H9 (cell line): Measurements from ENCODE around the gene GSTO2. TPM values are rescaled to one million over a fixed set of nuclear protein-coding genes. Genes with fewer than 3 reads are reported as not detected.

Source experiments
- DNase-seq: peaks from one replicate; pipeline ENCODE4 v3.0.0-alpha.2; 2017
- H2AFZ ChIP-seq: one replicate; pipeline ENCODE4 v1.6.1; 2013; ENCODE audit warnings: mild to moderate bottlenecking, low read length, control low read depth, moderate library complexity
- H2AK5ac ChIP-seq: 2 replicates; pipeline ENCODE4 v1.6.1; 2013; ENCODE audit warnings: low read length, control low read depth, mixed read lengths; ENCODE audit not compliant: insufficient read length
- H2BK120ac ChIP-seq: one replicate; pipeline ENCODE4 v1.6.1; 2013; ENCODE audit warnings: low read depth, mild to moderate bottlenecking, low read length, control low read depth, inconsistent platforms; ENCODE audit not compliant: poor library complexity, severe bottlenecking
- H2BK12ac ChIP-seq: 2 replicates; pipeline ENCODE4 v1.6.1; 2013; ENCODE audit warnings: low read length, control low read depth, mixed read lengths, low read depth; ENCODE audit not compliant: insufficient read length
- H2BK15ac ChIP-seq: 2 replicates; pipeline ENCODE4 v1.6.1; 2013; ENCODE audit warnings: low read depth, low read length, control low read depth
- H2BK20ac ChIP-seq: one replicate; pipeline ENCODE4 v1.6.1; 2013; ENCODE audit warnings: low read depth, mild to moderate bottlenecking, low read length, control low read depth, inconsistent platforms; ENCODE audit not compliant: poor library complexity, severe bottlenecking
- H2BK5ac ChIP-seq: 2 replicates; pipeline ENCODE4 v1.6.1; 2013; ENCODE audit warnings: low read length, control low read depth, mixed read lengths; ENCODE audit not compliant: insufficient read length
- H3K14ac ChIP-seq: 2 replicates; pipeline ENCODE4 v1.6.1; 2013; ENCODE audit warnings: low read length, control low read depth; ENCODE audit not compliant: insufficient read depth
- H3K18ac ChIP-seq: 2 replicates; pipeline ENCODE4 v1.6.1; 2013; ENCODE audit warnings: low read depth, mild to moderate bottlenecking, mixed read lengths, low read length, control low read depth; ENCODE audit not compliant: insufficient read length
- H3K23ac ChIP-seq: 2 replicates; pipeline ENCODE4 v1.6.1; 2013; ENCODE audit warnings: low read length, control low read depth, mixed read lengths, low read depth; ENCODE audit not compliant: insufficient read length
- H3K23me2 ChIP-seq: 2 replicates; pipeline ENCODE4 v1.6.1; 2013; ENCODE audit warnings: low read depth, mild to moderate bottlenecking, mixed read lengths, low read length, control low read depth; ENCODE audit not compliant: insufficient read length, poor library complexity, severe bottlenecking
- H3K27ac ChIP-seq: 2 replicates; pipeline ENCODE4 v1.5.1; 2013; ENCODE audit warnings: low read length, control low read depth, mixed read lengths, low read depth; ENCODE audit not compliant: insufficient read length
- H3K27me3 ChIP-seq: 2 replicates; pipeline ENCODE4 v1.6.1; 2013; ENCODE audit warnings: low read length, control low read depth, inconsistent platforms; ENCODE audit not compliant: insufficient read depth
- H3K4ac ChIP-seq: 2 replicates; pipeline ENCODE4 v1.6.1; 2013; ENCODE audit warnings: low read depth, mild to moderate bottlenecking, control low read depth, inconsistent platforms, low read length, moderate library complexity
- H3K4me1 ChIP-seq: 2 replicates; pipeline ENCODE4 v1.6.1; 2013; ENCODE audit warnings: low read length, control low read depth, inconsistent platforms; ENCODE audit not compliant: insufficient read depth
- H3K4me2 ChIP-seq: 2 replicates; pipeline ENCODE4 v1.6.1; 2013; ENCODE audit warnings: low read length, control low read depth, mixed read lengths; ENCODE audit not compliant: insufficient read length, insufficient read depth
- H3K56ac ChIP-seq: 2 replicates; pipeline ENCODE4 v1.6.1; 2013; ENCODE audit warnings: low read depth, mild to moderate bottlenecking, mixed read lengths, low read length, control low read depth; ENCODE audit not compliant: insufficient read length
- H3K79me1 ChIP-seq: 2 replicates; pipeline ENCODE4 v1.6.1; 2013; ENCODE audit warnings: low read depth, mild to moderate bottlenecking, moderate library complexity, low read length, control low read depth, inconsistent platforms; ENCODE audit not compliant: insufficient read depth, poor library complexity, severe bottlenecking
- H3K79me2 ChIP-seq: 2 replicates; pipeline ENCODE4 v1.6.1; 2013; ENCODE audit warnings: low read length, control low read depth, inconsistent platforms; ENCODE audit not compliant: insufficient read depth
- H3K9ac ChIP-seq: 2 replicates; pipeline ENCODE4 v1.6.1; 2013; ENCODE audit warnings: low read length, control low read depth, mixed read lengths; ENCODE audit not compliant: insufficient read length; ENCODE audit errors: extremely low read depth
- H3K9me3 ChIP-seq: one replicate; pipeline ENCODE4 v1.6.1; 2013; ENCODE audit warnings: low read depth, low read length, inconsistent platforms; ENCODE audit not compliant: control insufficient read depth
- H3T11ph ChIP-seq: one replicate; pipeline ENCODE4 v1.6.1; 2013; ENCODE audit warnings: mild to moderate bottlenecking, low read length, control low read depth, inconsistent platforms
- H4K20me1 ChIP-seq: one replicate; pipeline ENCODE4 v1.6.1; 2013; ENCODE audit not compliant: control insufficient read depth, insufficient read length, insufficient read depth
- H4K5ac ChIP-seq: 2 replicates; pipeline ENCODE4 v1.6.1; 2013; ENCODE audit warnings: low read depth, mild to moderate bottlenecking, mixed read lengths, low read length, control low read depth; ENCODE audit not compliant: insufficient read length
- H4K8ac ChIP-seq: replicated peaks from 2 replicates; pipeline ENCODE4 v1.6.1; 2013; ENCODE audit warnings: low read length, control low read depth, mixed read lengths, low read depth; ENCODE audit not compliant: insufficient read length
- H4K91ac ChIP-seq: 2 replicates; pipeline ENCODE4 v1.6.1; 2013; ENCODE audit warnings: low read depth, mild to moderate bottlenecking, moderate library complexity, mixed read lengths, low read length, control low read depth; ENCODE audit not compliant: insufficient read length
- H3K27ac Mint-ChIP-seq, 3 experiments: 2 replicates in 2 of 3; 3 replicates in 1 of 3; pipeline ENCODE4 v1.8.0; 2020 to 2021; ENCODE audit warnings: mixed read lengths in 3 of 3, mild to moderate bottlenecking in 1 of 3, moderate library complexity in 1 of 3
- H3K27me3 Mint-ChIP-seq: 2 replicates; pipeline ENCODE4 v1.8.0; 2021; ENCODE audit warnings: low read depth, mild to moderate bottlenecking, moderate library complexity, mixed read lengths
- H3K36me3 Mint-ChIP-seq, 3 experiments: 2 replicates in 2 of 3; 3 replicates in 1 of 3; pipeline ENCODE4 v1.8.0; 2020 to 2021; ENCODE audit warnings: low read depth in 3 of 3, mixed read lengths in 3 of 3; ENCODE audit not compliant: insufficient read depth in 1 of 3
- H3K4me1 Mint-ChIP-seq, 2 experiments: 2 replicates each; pipeline ENCODE4 v1.8.0; 2020; ENCODE audit warnings: mixed read lengths in 2 of 2
- H3K4me3 Mint-ChIP-seq, 2 experiments: 2 replicates in 1 of 2; 3 replicates in 1 of 2; pipeline ENCODE4 v1.8.0; 2020 to 2021; ENCODE audit warnings: mild to moderate bottlenecking in 2 of 2, mixed read lengths in 2 of 2, moderate library complexity in 1 of 2
- H3K9me3 Mint-ChIP-seq, 2 experiments: 2 replicates in 1 of 2; 3 replicates in 1 of 2; pipeline ENCODE4 v1.8.0; 2020; ENCODE audit warnings: mild to moderate bottlenecking in 2 of 2, mixed read lengths in 2 of 2, moderate library complexity in 1 of 2
- CTCF ChIP-seq: fragments of 200-600 bp; sonication (generic); conservative IDR thresholded peaks from 3 replicates; pipeline ENCODE4 v1.8.0; 2021; ENCODE audit warnings: antibody characterized with exemption, mild to moderate bottlenecking
- WGBS: extraction: QIAGEN DNeasy Blood & Tissue Kit; methylation state at CpG from one replicate; pipeline ENCODE4 v1.1.7; 2013; ENCODE audit warnings: missing lambda C conversion rate, low lambda C conversion rate, mixed read lengths; ENCODE audit not compliant: insufficient read length; ENCODE audit errors: extremely low coverage; 5-methylcytosine and 5-hydroxymethylcytosine counted together
- total RNA-seq: library from RNA; stranded (reverse); gene quantifications from 2 replicates; pipeline ENCODE4 v1.2.1, GENCODE V29; 2021

Gene GSTO2
- total RNA-seq, 1 experiment from 2014 or later: 14.5 TPM

- no peak overlapping the region for H3T11ph ChIP-seq
- H3K36me3 Mint-ChIP-seq: peaks cover 0 to 5% (median 0%) of the 10 kb centered on the region in 3 experiments; a peak in 1 of 7 replicates
- H2BK15ac ChIP-seq: no peak overlapping the region
- H2AK5ac ChIP-seq: no peak overlapping the region
- no peak overlapping the region for H4K91ac ChIP-seq
- H3K9ac ChIP-seq: no peak overlapping the region
- H3K14ac ChIP-seq: no peak overlapping the region
- H2AFZ ChIP-seq: no peak overlapping the region
- no peak overlapping the region for H3K4me2 ChIP-seq
- peaks cover 0 to 12% of the 10 kb centered on the region in 2 experiments; a peak in 2 of 5 replicates for H3K9me3 Mint-ChIP-seq
- H3K4me3 Mint-ChIP-seq: no peak overlapping the region
- H3K27ac Mint-ChIP-seq: no peak overlapping the region
- no peak overlapping the region for H2BK120ac ChIP-seq
- no peaks in the 10 kb centered on the region for H4K20me1 ChIP-seq
- H4K8ac ChIP-seq: no peak overlapping the region
- no peak for DNase-seq
- H3K4me1 ChIP-seq: no peaks in the 10 kb centered on the region
- H3K18ac ChIP-seq: no peak overlapping the region
- no peaks in the 10 kb centered on the region for H3K4me1 Mint-ChIP-seq
- peaks cover 1% of the 10 kb centered on the region for H3K27me3 Mint-ChIP-seq
- no CpG with 5 or more reads among the region's 5 CpGs for WGBS
- no peak overlapping the region for H2BK12ac ChIP-seq
- TF ChIP-seq CTCF: no peak
- H3K27me3 ChIP-seq: no peaks in the 10 kb centered on the region
- no peak overlapping the region for H3K56ac ChIP-seq
- no peaks in the 10 kb centered on the region for H3K23me2 ChIP-seq
- no peak overlapping the region for H3K4ac ChIP-seq
- no peaks in the 10 kb centered on the region for H3K9me3 ChIP-seq
- no peak overlapping the region for H3K27ac ChIP-seq
- no peak overlapping the region for H2BK20ac ChIP-seq
- no peak overlapping the region for H4K5ac ChIP-seq
- no peak overlapping the region for H3K23ac ChIP-seq
- no peak overlapping the region for H2BK5ac ChIP-seq
- H3K79me1 ChIP-seq: no peaks in the 10 kb centered on the region
- no peaks in the 10 kb centered on the region for H3K79me2 ChIP-seq
Observed at GRCh38 chr10:104243512-104243911, 25.5 kb upstream of the GSTO2 start.
